NCI-H146 treated with DMSO at 0.1 percent for 48 hours (cell line): ENCODE results near the gene C3orf38.
A peak's percentile ranks its signal among the peaks of the same experiment; 100 is the strongest.
"Not testable (repeated sequence)": the region's sequence is repeated elsewhere in the genome, so short reads cannot be mapped to it uniquely, and the experiment has no call there.

Source experiments
- DNase-seq: peaks from one replicate; lab custom pipeline; 2025; ENCODE audit not compliant: unreplicated experiment; lab: John Stamatoyannopoulos, UW

C3orf38 gene

GRCh38 chr3:88151358-88151757 is 1.6 kb downstream of the C3orf38 start:
- no peak for DNase-seq

- DNase-seq, result no peak
These were observed 3.1 kb downstream of the C3orf38 start for GRCh38 chr3:88152841-88153240.

DNA sequence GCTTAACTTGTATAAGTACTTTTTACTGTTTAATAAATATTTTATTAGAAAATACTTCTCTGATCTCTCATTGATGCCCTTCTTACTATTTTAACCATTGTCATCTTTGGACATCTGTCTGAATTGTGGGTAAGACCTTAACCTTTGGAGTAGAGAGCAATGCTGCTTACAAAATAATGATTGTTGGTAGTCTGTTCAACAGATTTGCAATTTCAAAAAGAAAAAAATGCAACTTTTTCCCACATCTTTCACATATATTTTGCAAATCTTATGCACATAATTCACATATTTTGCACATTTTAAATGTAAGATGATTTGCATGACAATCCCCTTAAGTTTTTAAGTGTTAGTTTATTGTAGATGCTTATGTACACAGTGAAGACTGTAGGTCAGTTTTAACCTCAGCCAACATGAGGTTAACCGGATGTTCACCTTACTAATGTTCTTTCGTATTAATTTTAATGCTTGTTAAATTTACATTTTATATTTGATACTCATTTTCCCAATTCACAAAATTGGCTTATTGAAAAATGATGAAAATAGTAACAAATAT is 16.7 kb downstream of the C3orf38 start:
- DNase-seq, result no peak

- no peak for DNase-seq
These were observed 17.4 kb downstream of the C3orf38 start for GRCh38 chr3:88167173-88167572.

DNA sequence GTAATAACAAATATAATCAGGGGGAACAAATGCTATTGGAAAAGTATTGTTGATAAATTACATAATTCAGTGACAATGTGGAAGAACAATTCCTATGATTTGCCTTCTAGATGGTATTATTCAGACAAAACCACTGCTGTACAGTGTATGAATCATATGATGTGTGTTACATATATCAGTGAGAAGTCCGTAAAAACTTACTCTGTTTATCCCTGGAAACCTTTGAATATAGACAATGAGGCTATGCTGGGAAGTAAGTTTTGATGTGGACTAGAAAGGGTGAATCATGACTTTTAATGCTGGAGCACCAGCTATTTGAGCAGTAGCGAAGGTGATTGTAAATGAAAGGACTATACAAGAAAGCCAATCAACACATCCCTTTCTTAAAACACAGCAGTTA is 17.9 kb downstream of the C3orf38 start:
- no peak for DNase-seq

- DNase-seq, result no peak
These were observed 18.4 kb downstream of the C3orf38 start for GRCh38 chr3:88168171-88168570.

GRCh38 chr3:88180398-88180999 is 30.7 kb downstream of the C3orf38 start:
- DNase-seq, result no peak

- DNase-seq, result not testable (repeated sequence)
These were observed 32.6 kb downstream of the C3orf38 start for GRCh38 chr3:88182165-88182918.

- DNase-seq, result no peak
These were observed 38.7 kb downstream of the C3orf38 start for GRCh38 chr3:88188436-88188835.

DNA sequence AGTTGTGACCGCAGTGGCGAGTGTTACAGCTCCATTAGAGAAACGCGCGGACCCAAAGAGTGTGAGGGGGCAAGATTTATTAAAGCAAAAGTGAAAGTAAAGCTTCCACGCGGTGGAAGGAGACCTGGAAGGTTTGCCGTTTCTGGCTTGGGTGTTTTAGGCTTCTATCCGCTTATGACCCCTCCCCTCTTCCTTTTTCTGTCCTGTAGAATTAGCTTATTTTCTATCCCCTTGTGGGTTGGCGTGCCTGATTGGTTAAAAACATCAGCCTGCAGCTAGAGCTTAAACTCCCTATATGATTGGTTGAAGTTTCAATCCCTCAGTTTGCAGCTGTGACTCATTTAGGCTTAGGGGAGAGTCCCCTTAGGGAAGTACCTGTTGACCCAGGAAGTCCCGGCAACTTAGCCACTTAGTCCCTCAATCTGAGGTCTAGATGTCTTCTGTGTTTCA is 39.6 kb downstream of the C3orf38 start:
- no peak for DNase-seq

GRCh38 chr3:88191872-88192409 is 42.2 kb downstream of the C3orf38 start:
- no peak for DNase-seq

DNA sequence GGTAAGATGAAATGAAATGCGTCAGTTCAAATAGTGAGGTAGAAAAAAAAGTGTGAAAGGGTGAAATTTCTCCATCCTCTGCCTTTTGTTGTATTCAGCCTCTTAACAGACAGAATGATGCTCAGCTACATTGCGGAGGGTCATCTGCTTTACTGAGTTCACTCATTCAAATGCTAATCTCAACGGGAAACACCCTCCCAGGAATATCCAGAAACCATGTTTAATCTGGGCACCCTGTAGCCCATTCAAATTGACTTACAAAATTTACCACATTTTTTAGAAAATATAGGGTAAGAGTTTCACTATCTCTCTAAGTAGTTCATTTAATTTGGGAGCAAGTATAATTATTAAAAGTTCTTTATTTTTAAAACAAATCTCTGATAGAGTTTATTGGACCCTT is 42.9 kb downstream of the C3orf38 start:
- DNase-seq, result no peak

- DNase-seq, result no peak
These were observed 46.2 kb downstream of the C3orf38 start for GRCh38 chr3:88195951-88196434.

DNA sequence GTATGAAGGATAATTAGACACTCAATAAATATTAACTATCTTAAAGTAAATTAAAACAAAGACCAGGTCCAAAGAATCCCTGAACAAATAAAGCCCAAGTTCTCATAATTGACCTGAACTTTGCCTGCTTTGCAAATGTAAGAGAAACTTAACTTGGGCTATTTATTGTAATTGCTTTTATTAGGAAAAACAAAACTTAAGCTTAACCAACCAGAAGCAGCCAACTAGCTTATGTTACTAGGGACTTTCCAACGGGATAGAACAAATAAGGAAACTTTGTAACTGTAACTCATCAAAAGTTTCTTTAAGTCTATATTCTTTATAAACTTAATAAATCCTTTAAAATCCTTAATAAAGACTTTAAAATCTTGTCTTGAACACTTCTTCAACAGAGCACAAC is 48.4 kb downstream of the C3orf38 start:
- no peak for DNase-seq

- peak; percentile 16 for DNase-seq
These were observed 53.9 kb downstream of the C3orf38 start for GRCh38 chr3:88203642-88204055.
